SIG-M5 (cell line): Measurements from ENCODE around the gene ARHGAP28.

ENCODE experiments used
- DNase-seq: peaks from one replicate; lab custom pipeline; 2025; lab: John Stamatoyannopoulos, UW

The ARHGAP28 gene

GRCh38 chr18:6962571-6963451, 233.3 kb downstream of the ARHGAP28 start:
- DNase-seq, result no peak

DNA sequence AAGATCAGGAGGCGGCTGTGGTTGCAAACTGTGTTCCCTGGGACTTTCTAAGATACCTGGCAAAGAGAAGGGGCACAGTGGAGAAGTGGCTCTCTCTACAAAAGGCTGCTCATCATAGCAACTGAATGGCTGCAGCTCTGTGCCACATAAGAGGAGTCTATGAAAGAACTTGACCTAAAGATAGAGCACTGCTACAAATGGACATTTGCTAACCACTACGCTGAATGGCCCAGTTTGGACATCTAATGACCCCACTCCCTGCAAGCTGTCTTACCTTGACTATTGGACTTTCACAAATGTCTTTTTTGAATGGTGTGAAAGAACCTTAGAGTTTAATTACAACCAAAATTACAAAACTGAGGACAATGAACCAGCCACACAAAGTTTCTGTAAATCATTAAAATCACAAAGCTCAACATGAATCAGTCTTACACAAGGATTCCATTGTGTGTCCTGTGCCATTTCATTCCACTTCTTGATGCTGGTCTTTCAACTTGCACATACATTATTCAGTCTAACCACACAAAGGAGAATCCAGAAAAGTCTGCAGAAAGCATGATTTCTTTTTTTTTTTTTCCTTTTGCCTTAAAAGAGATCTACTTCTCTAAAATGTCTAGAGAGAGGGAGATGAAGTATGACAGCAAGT, 234.1 kb downstream of the ARHGAP28 start:
- DNase-seq, result no peak
